K562 (cell line): ENCODE data around the gene PGAM2.

Experiments
- BRCA1 ChIP-seq, 2 experiments: fragments of 450-650 bp in 1 of 2; sonication (generic) in 1 of 2; formaldehyde crosslinking in 1 of 2; IDR thresholded peaks; 2 replicates each; pipeline versions ENCODE4 v1.5.0 to v1.6.1; 2017 to 2020; ENCODE audit warnings: mild to moderate bottlenecking in 1 of 2, missing genetic modification reagents in 1 of 2
- HDAC6 ChIP-seq: IDR thresholded peaks from 2 replicates; pipeline ENCODE4 v1.6.1; 2012; ENCODE audit warnings: low read depth, mild to moderate bottlenecking, control low read depth, inconsistent platforms, low read length, moderate library complexity
- JUN ChIP-seq, 2 experiments: sonication (generic) in 1 of 2; formaldehyde crosslinking in 1 of 2; IDR thresholded peaks; 2 replicates each; pipeline versions ENCODE4 v1.6.1 to v1.8.0; 2012 to 2022; ENCODE audit warnings: borderline replicate concordance in 2 of 2, mild to moderate bottlenecking in 2 of 2, improper control_type of control experiment in 1 of 2, low read depth in 1 of 2, low read length in 1 of 2, missing genetic modification reagents in 1 of 2
- POLR2AphosphoS2 ChIP-seq: IDR thresholded peaks from 2 replicates; pipeline ENCODE4 v1.6.1; 2012; ENCODE audit warnings: low read length, improper control_type of control experiment
- POU5F1 ChIP-seq: fragments of 150-350 bp; IDR thresholded peaks from 2 replicates; pipeline ENCODE4 v1.6.1; 2014; ENCODE audit warnings: borderline replicate concordance, low read length, low read depth, mild to moderate bottlenecking; ENCODE audit not compliant: partially characterized antibody
- TF ChIP-seq, protein P1 (sequence below): fragments of 250-450 bp; sonication (Bioruptor Pico); IDR thresholded peaks from 2 replicates; pipeline ENCODE4 v1.9.0; 2021; ENCODE audit warnings: mild to moderate bottlenecking

GRCh38 chr7:44046321-44047061, 18.9 kb downstream of the PGAM2 start:
- TF ChIP-seq JUN (IDR thresholded peaks at IDR 0.05; ENCODE audit: borderline replicate concordance, low read depth, low read length) (no peak), JUN (CRISPR knock-in tag; IDR thresholded peaks at IDR 0.05; ENCODE audit: borderline replicate concordance) (no peak), HDAC6 (no peak), POU5F1 (no peak), POLR2AphosphoS2 (no peak), BRCA1 (IDR thresholded peaks at IDR 0.05) (no peak), BRCA1 (CRISPR knock-in tag; IDR thresholded peaks at IDR 0.05) (no peak)
- TF ChIP-seq, protein P1, sequence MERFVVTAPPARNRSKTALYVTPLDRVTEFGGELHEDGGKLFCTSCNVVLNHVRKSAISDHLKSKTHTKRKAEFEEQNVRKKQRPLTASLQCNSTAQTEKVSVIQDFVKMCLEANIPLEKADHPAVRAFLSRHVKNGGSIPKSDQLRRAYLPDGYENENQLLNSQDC (CRISPR knock-in tag) = no peak
